GM12801 (cell line): ENCODE measurements around the gene GSAP.

Source experiments
- TF ChIP-seq, protein P1 (sequence below): IDR thresholded peaks from one replicate; pipeline ENCODE4 v1.5.1; 2011; ENCODE audit warnings: control low read depth; ENCODE audit not compliant: insufficient read length; ENCODE audit errors: extremely low read depth

The GSAP gene

GRCh38 chr7:77354914-77355313, 61.2 kb downstream of the GSAP start:
- TF ChIP-seq, protein P1, sequence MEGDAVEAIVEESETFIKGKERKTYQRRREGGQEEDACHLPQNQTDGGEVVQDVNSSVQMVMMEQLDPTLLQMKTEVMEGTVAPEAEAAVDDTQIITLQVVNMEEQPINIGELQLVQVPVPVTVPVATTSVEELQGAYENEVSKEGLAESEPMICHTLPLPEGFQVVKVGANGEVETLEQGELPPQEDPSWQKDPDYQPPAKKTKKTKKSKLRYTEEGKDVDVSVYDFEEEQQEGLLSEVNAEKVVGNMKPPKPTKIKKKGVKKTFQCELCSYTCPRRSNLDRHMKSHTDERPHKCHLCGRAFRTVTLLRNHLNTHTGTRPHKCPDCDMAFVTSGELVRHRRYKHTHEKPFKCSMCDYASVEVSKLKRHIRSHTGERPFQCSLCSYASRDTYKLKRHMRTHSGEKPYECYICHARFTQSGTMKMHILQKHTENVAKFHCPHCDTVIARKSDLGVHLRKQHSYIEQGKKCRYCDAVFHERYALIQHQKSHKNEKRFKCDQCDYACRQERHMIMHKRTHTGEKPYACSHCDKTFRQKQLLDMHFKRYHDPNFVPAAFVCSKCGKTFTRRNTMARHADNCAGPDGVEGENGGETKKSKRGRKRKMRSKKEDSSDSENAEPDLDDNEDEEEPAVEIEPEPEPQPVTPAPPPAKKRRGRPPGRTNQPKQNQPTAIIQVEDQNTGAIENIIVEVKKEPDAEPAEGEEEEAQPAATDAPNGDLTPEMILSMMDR = no peak

DNA sequence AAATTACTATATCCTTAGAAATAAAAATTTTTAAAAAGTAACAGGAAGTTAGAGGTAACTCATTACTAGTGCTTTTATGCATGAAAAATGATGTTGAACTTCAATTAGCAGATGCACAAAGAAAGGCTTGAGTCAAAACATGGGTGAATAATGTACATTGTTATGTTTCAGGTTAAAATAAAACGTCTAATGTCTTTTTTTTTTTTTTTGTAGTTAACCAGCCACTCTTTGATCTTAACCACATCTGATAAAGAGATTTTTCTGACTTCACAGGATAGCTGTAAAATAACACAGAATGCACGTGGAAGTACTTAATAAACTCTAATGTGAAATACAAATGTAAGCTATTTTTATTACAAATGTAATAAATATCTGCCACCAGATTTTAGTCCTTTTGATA, 61.7 kb downstream of the GSAP start:
- TF ChIP-seq, protein P1 = no peak

GRCh38 chr7:77353911-77354310, 62.2 kb downstream of the GSAP start:
- TF ChIP-seq, protein P1 = no peak

DNA sequence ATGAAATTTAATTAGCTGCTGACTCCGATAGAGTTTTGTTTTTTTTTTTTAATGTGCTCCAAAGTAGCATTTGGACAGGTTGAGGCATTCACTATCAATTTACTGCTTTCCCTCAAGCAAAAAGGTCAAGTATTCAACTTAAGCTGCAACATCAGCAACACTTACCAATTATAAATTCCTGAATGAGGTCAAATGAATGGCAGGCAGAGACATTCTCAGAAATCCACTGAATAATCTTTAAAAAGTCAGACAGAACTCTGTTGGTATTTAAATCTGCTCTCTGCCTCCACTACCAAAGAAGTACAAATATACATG, 62.8 kb downstream of the GSAP start:
- TF ChIP-seq, protein P1 = no peak

GRCh38 chr7:77352665-77353406, 63.3 kb downstream of the GSAP start:
- TF ChIP-seq, protein P1 = no peak

- TF ChIP-seq, protein P1 = no peak
Observed at GRCh38 chr7:77351539-77352004, 64.6 kb downstream of the GSAP start.

DNA sequence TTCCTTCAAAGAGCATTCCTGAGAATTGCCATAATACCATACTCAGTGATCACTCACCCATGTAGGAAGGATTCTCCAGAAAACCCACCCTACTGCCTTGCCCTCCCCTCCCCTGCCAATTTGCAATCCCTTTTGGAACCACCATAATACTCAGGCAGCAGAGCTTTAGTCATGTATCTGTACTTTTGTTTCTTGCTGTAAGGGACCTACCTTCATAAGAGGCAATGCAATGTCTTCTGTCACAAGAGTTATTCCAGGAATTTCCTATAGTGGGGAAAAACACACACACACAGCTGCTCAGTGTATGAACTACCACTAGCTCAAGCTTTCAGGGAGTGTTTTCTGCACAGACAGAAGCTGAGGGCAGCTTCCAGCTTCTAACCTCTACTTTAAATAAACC, 67.0 kb downstream of the GSAP start:
- TF ChIP-seq, protein P1 = no peak

DNA sequence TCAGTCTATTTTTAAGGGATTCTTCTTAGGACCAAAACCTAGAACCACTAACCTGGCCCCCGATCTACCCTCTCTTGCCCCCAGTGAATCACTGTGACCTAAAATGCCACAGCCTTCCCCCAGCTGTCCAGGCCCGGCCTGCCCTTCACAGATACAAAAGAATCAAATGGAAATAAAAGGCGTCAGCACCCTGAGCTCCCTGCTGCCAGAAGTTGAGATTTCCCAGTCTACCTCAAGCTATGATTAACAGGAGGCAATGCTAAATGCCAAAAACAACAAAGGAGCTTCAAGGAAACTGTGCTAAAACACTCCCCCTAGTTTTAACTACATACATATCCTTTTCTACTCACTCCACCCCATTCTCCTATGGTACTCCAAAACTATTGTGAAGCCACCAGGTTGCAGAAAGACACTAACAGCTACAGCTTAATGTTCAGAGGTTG, 67.8 kb downstream of the GSAP start:
- TF ChIP-seq, protein P1 = no peak
